GM12878 (cell line): ENCODE data around the gene PSMD12. TPM values are rescaled to one million over a fixed set of nuclear protein-coding genes. Genes with fewer than 3 reads are reported as not detected.

Experiments used
- ATAC-seq: fragments of 200-7000 bp; cut with Tn5 transposase; 3 replicates; pipeline ENCODE4 v1.9.1; 2020; ENCODE audit warnings: mild to moderate bottlenecking, moderate library complexity
- BruUV-seq: library from RNA; stranded (reverse); fragments of 400-500 nt; replicated peaks from 2 replicates; lab custom pipeline; 2021; lab: Mats Ljungman, UMichigan
- CTCF ChIA-PET: fragments of 300-600 bp; sonication (Branson Sonifier 250); formaldehyde crosslinking; extraction: SDS; loops from one replicate; lab custom pipeline; 2021; ENCODE audit warnings: inconsistent platforms; lab: Yijun Ruan, JAX
- POLR2A ChIA-PET: fragments of 350-600 bp; formaldehyde crosslinking; extraction: SDS; loops from one replicate; lab custom pipeline; 2021; ENCODE audit warnings: inconsistent platforms; lab: Charles Lee
- RAD21 ChIA-PET: fragments of 300-600 bp; sonication (Branson Sonifier 250); formaldehyde crosslinking; loops from one replicate; lab custom pipeline; 2023; ENCODE audit warnings: antibody characterized with exemption; ENCODE audit not compliant: unreplicated experiment; lab: Charles Lee
- SMC1A ChIA-PET: fragments of 300-600 bp; sonication (Branson Sonifier 250); formaldehyde crosslinking; loops from one replicate; lab custom pipeline; 2023; ENCODE audit not compliant: unreplicated experiment, uncharacterized antibody; lab: Charles Lee
- DNase-seq: peaks from one replicate; pipeline ENCODE4 v3.0.0-alpha.2; 2011; ENCODE audit warnings: low read depth, low spot score
- FAIRE-seq: peaks from 3 replicates; lab custom pipeline; 2011; peaks lifted over from hg19 to GRCh38; lab: Jason Lieb, UNC
- H2AFZ ChIP-seq: 2 replicates; pipeline ENCODE4 v1.6.0; 2011; ENCODE audit warnings: low read depth, low read length, control low read depth; ENCODE audit not compliant: control insufficient read depth
- H3K27ac ChIP-seq: 2 replicates; pipeline ENCODE4 v1.5.1; 2011; ENCODE audit warnings: control low read depth; ENCODE audit not compliant: control insufficient read depth, insufficient read depth
- H3K27me3 ChIP-seq, 2 experiments: replicated peaks in 1 of 2; 2 replicates each; pipeline versions ENCODE4 v1.6.0 to v1.6.1; 2011; ENCODE audit warnings: low read length in 1 of 2; ENCODE audit not compliant: control insufficient read depth in 2 of 2, insufficient read depth in 2 of 2
- H3K36me3 ChIP-seq, 2 experiments: 2 replicates each; pipeline ENCODE4 v1.5.1; 2011; ENCODE audit warnings: low read length in 1 of 2; ENCODE audit not compliant: control insufficient read depth in 2 of 2, insufficient read depth in 2 of 2
- H3K4me1 ChIP-seq: 2 replicates; pipeline ENCODE4 v1.6.1; 2011; ENCODE audit warnings: mild to moderate bottlenecking, low read length, moderate library complexity, mixed read lengths; ENCODE audit not compliant: control insufficient read depth, insufficient read depth
- H3K4me2 ChIP-seq: 2 replicates; pipeline ENCODE4 v1.6.0; 2011; ENCODE audit warnings: control low read depth; ENCODE audit not compliant: control insufficient read depth, insufficient read depth
- H3K4me3 ChIP-seq: fragments of 200-600 bp; sonication (generic); 2 replicates; pipeline ENCODE4 v1.5.1; 2016
- H3K79me2 ChIP-seq: 2 replicates; pipeline ENCODE4 v1.6.0; 2011; ENCODE audit warnings: low read length; ENCODE audit not compliant: control insufficient read depth, insufficient read depth
- H3K9ac ChIP-seq: 2 replicates; pipeline ENCODE4 v1.8.0; 2011; ENCODE audit warnings: low read length, control low read depth, mixed read lengths; ENCODE audit not compliant: control insufficient read depth, insufficient read depth
- H3K9me3 ChIP-seq: replicated peaks from 3 replicates; pipeline ENCODE4 v1.5.1; 2011; ENCODE audit warnings: mild to moderate bottlenecking, low read length; ENCODE audit not compliant: control insufficient read depth, insufficient read depth
- H4K20me1 ChIP-seq: 2 replicates; pipeline ENCODE4 v1.6.0; 2011; ENCODE audit not compliant: control insufficient read depth, insufficient read depth
- ZBTB33 ChIP-seq: fragments of 450-650 bp; IDR thresholded peaks from 2 replicates; pipeline ENCODE4 v1.6.1; 2017; ENCODE audit warnings: mild to moderate bottlenecking
- ZBTB40 ChIP-seq: fragments of 450-650 bp; IDR thresholded peaks from 2 replicates; pipeline ENCODE4 v1.6.1; 2016; ENCODE audit warnings: mild to moderate bottlenecking, moderate library complexity, borderline replicate concordance
- WGBS: methylation state at CpG from one replicate; pipeline ENCODE4 v1.1.6; 2016; ENCODE audit warnings: low lambda C conversion rate; ENCODE audit not compliant: insufficient replicate concordance, insufficient coverage; ENCODE audit errors: missing lambda C conversion rate; 5-methylcytosine and 5-hydroxymethylcytosine counted together
- in situ Hi-C: fragments of 300-500 bp; cut with MboI; formaldehyde crosslinking; loops from 9 replicates; pipeline ENCODE4 v1.14.3; 2018; ENCODE audit warnings: mixed read lengths
- intact Hi-C: fragments of 100-400 bp; cut with micrococcal nuclease; formaldehyde crosslinking; loops from one replicate; pipeline ENCODE4 v1.14.2; 2022; ENCODE audit not compliant: unreplicated experiment
- polyA plus RNA-seq, 11 experiments: library from polyadenylated mRNA; depleted of rRNA in 4 of 11; unstranded in 6 of 11; stranded (reverse) in 5 of 11; fragments of >200 nt; fragmentation: Nextera tagmentation in 4 of 11; fragmentation: Illumina TruSeq in 1 of 11; extraction: Ambion mirVana in 4 of 11; extraction: Trizol in 1 of 11; gene quantifications; 1 replicate in 1 of 11; 2 replicates in 10 of 11; pipeline versions ENCODE4 v1.2.1 to v1.2.3, GENCODE V29; 2011 to 2016; ENCODE audit warnings: inconsistent platforms in 2 of 11, missing spikeins in 2 of 11, low read depth in 1 of 11
- total RNA-seq, 4 experiments: library from RNA; depleted of rRNA in 3 of 4; stranded (reverse); fragments of >200 nt in 3 of 4; fragmentation: Illumina TruSeq in 1 of 4; extraction: Trizol in 1 of 4; gene quantifications; 2 replicates each; pipeline versions ENCODE4 v1.2.1 to v1.2.3, GENCODE V29; 2013 to 2021

The PSMD12 gene
- total and polyA plus RNA-seq, 10 of the 15 experiments (the other 5 are each of a cell fraction or from before 2014, with no cell fraction given) = 19.8 to 149 (median 47.5) TPM

GRCh38 chr17:67393809-67394397 is 27.5 kb upstream of the PSMD12 start:
- H3K27me3 ChIP-seq = no peaks in the 10 kb centered on the region
- intact Hi-C loops (loop anchor here (5.0 kb wide), 1 partner anchor 38 kb away; no protein-coding TSS in a partner anchor), in situ Hi-C loops (no loop called here)
- TF ChIP-seq ZBTB40 (no peak), ZBTB33 (peak; percentile 68; the same call in 1 of the 2 replicates)
- H3K4me1 ChIP-seq = peaks cover 31% of the 10 kb centered on the region
- H4K20me1 ChIP-seq = no peaks in the 10 kb centered on the region
- ChIA-PET POLR2A (interaction anchor here (0.6 kb wide), 1 partner anchor 87 kb away, joined by 3 read pairs; no protein-coding TSS in a partner anchor), CTCF (interaction anchor here (0.6 to 1.7 kb wide), 4 partner anchors 14 to 406 kb away, joined by 3 to 6 read pairs (median 4); no protein-coding TSS in a partner anchor), RAD21 (no interaction called here), SMC1A (interaction anchor here (1.0 to 1.4 kb wide), 2 partner anchors 11 to 74 kb away, joined by 3 to 4 read pairs; no protein-coding TSS in a partner anchor)
- WGBS = 96% methylated on average over 9 of the region's 9 CpGs
- peaks cover 46% of the 10 kb centered on the region for H3K79me2 ChIP-seq
- FAIRE-seq (no peak), DNase-seq (no peak), ATAC-seq (no peak)
- H3K9ac ChIP-seq = no peak overlapping the region
- H3K4me3 ChIP-seq = no peak overlapping the region
- no peak overlapping the region for H3K27ac ChIP-seq
- H3K4me2 ChIP-seq = no peak overlapping the region
- H3K36me3 ChIP-seq = peaks cover 2 to 6% of the 10 kb centered on the region in 2 experiments; a peak in 3 of 4 replicates
- no TSS peak for BruUV-seq
- H3K9me3 ChIP-seq = no peaks in the 10 kb centered on the region
- H2AFZ ChIP-seq = no peak overlapping the region
